HepG2 (cell line): Measurements from ENCODE around the gene DUSP2. TPM values are rescaled to one million over a fixed set of nuclear protein-coding genes. Genes with fewer than 3 reads are reported as not detected.

Source experiments
- ATAC-seq: fragments of 200-7000 bp; cut with Tn5 transposase; 3 replicates; pipeline ENCODE4 v1.9.1; 2020; ENCODE audit warnings: mild to moderate bottlenecking, moderate library complexity
- BruUV-seq: library from RNA; stranded (reverse); fragments of 400-500 nt; replicated peaks from 2 replicates; lab custom pipeline; 2021; lab: Mats Ljungman, UMichigan
- CTCF ChIA-PET: fragments of 300-600 bp; formaldehyde crosslinking; extraction: SDS; loops from one replicate; lab custom pipeline; 2021; ENCODE audit warnings: low total read pairs, inconsistent platforms, low intra/inter-chr PET ratio; lab: Yijun Ruan, JAX
- POLR2A ChIA-PET: fragments of 350-600 bp; sonication (Branson Sonifier 250); formaldehyde crosslinking; loops from one replicate; lab custom pipeline; 2020; ENCODE audit warnings: antibody characterized with exemption, inconsistent platforms; lab: Yijun Ruan, JAX
- DNase-seq: peaks from one replicate; pipeline ENCODE4 v3.0.0-alpha.2; 2015; ENCODE audit warnings: low spot score
- FAIRE-seq: peaks from 3 replicates; lab custom pipeline; 2011; peaks lifted over from hg19 to GRCh38; lab: Jason Lieb, UNC
- H2AFZ ChIP-seq: one replicate; pipeline ENCODE4 v1.6.1; 2011; ENCODE audit warnings: low read length, inconsistent platforms
- H3K27ac ChIP-seq: fragments of 300-600 bp; 3 replicates; pipeline ENCODE4 v1.8.0; 2011; ENCODE audit warnings: mixed run types, mild to moderate bottlenecking, mixed read lengths, low read length, inconsistent platforms; ENCODE audit not compliant: insufficient read depth; ENCODE audit errors: extremely low read length
- H3K27me3 ChIP-seq, 2 experiments: fragments of 200-600 bp in 1 of 2; 2 replicates in 1 of 2; 3 replicates in 1 of 2; pipeline versions ENCODE4 v1.6.0 to v1.8.0; 2011; ENCODE audit warnings: low read length in 2 of 2, mild to moderate bottlenecking in 2 of 2, moderate library complexity in 2 of 2, inconsistent platforms in 1 of 2; ENCODE audit not compliant: insufficient read depth in 2 of 2, control insufficient read depth in 1 of 2
- H3K36me3 ChIP-seq, 2 experiments: fragments of 200-600 bp in 1 of 2; replicated peaks in 1 of 2; 2 replicates in 1 of 2; 3 replicates in 1 of 2; pipeline versions ENCODE4 v1.5.1 to v1.8.0; 2011; ENCODE audit warnings: low read length in 2 of 2, inconsistent platforms in 1 of 2; ENCODE audit not compliant: insufficient read depth in 2 of 2, control insufficient read depth in 1 of 2
- H3K4me1 ChIP-seq: 2 replicates; pipeline ENCODE4 v1.5.1; 2012; ENCODE audit warnings: low read length, inconsistent platforms; ENCODE audit not compliant: insufficient read depth
- H3K4me2 ChIP-seq: 2 replicates; pipeline ENCODE4 v1.6.0; 2011; ENCODE audit warnings: low read depth, low read length, inconsistent platforms
- H3K4me3 ChIP-seq, 3 experiments: fragments of 200-600 bp in 1 of 3; sonication (generic), shearing (Covaris generic) in 1 of 3; replicated peaks in 1 of 3; 2 replicates each; pipeline ENCODE4 v1.5.1; 2011 to 2016; ENCODE audit warnings: low read length in 3 of 3, inconsistent platforms in 2 of 3, low read depth in 2 of 3, mild to moderate bottlenecking in 2 of 3, control low read depth in 1 of 3, mixed read lengths in 1 of 3; ENCODE audit not compliant: insufficient read depth in 1 of 3
- H3K79me2 ChIP-seq: one replicate; pipeline ENCODE4 v1.6.1; 2011; ENCODE audit warnings: low read length, inconsistent platforms; ENCODE audit not compliant: insufficient read depth
- H3K9ac ChIP-seq: 2 replicates; pipeline ENCODE4 v1.6.0; 2011; ENCODE audit warnings: mild to moderate bottlenecking, low read depth, low read length, inconsistent platforms; ENCODE audit not compliant: insufficient read depth
- H3K9me3 ChIP-seq: 2 replicates; pipeline ENCODE4 v1.5.1; 2012; ENCODE audit warnings: mild to moderate bottlenecking, low read length
- H4K20me1 ChIP-seq: 2 replicates; pipeline ENCODE4 v1.6.0; 2011; ENCODE audit warnings: inconsistent platforms, mild to moderate bottlenecking, low read length, moderate library complexity; ENCODE audit not compliant: insufficient read depth
- EEA1 ChIP-seq: sonication (generic); formaldehyde crosslinking; IDR thresholded peaks from 2 replicates; pipeline ENCODE4 v1.5.1; 2020; ENCODE audit warnings: mild to moderate bottlenecking, missing genetic modification reagents, borderline replicate concordance
- HMG20B ChIP-seq: conservative IDR thresholded peaks from 2 replicates; pipeline ENCODE4 v1.6.1; 2016; ENCODE audit warnings: missing genetic modification reagents, missing compliant biosample characterization
- MBD4 ChIP-seq: IDR thresholded peaks from 2 replicates; pipeline ENCODE4 v1.6.1; 2012; ENCODE audit warnings: low read length, inconsistent platforms, borderline replicate concordance
- MYC ChIP-seq: sonication (generic); formaldehyde crosslinking; IDR thresholded peaks from 2 replicates; pipeline ENCODE4 v1.9.0; 2021; ENCODE audit warnings: missing genetic modification reagents, borderline replicate concordance
- ONECUT2 ChIP-seq: sonication (generic); formaldehyde crosslinking; IDR thresholded peaks from 2 replicates; pipeline ENCODE4 v1.4.0; 2020; ENCODE audit warnings: missing genetic modification reagents
- SIX1 ChIP-seq: sonication (generic); formaldehyde crosslinking; IDR thresholded peaks from 2 replicates; pipeline ENCODE4 v1.4.0; 2020; ENCODE audit warnings: missing genetic modification reagents, borderline replicate concordance
- ZNF230 ChIP-seq: sonication (generic); formaldehyde crosslinking; IDR thresholded peaks from 2 replicates; pipeline ENCODE4 v1.4.0; 2020; ENCODE audit warnings: mild to moderate bottlenecking, missing genetic modification reagents
- ZNF468 ChIP-seq: sonication (generic); formaldehyde crosslinking; IDR thresholded peaks from 2 replicates; pipeline ENCODE4 v1.8.0; 2022; ENCODE audit warnings: mild to moderate bottlenecking, moderate library complexity, missing genetic modification reagents
- ZNF564 ChIP-seq: sonication (generic); formaldehyde crosslinking; IDR thresholded peaks from 2 replicates; pipeline ENCODE4 v1.8.1; 2023; ENCODE audit warnings: mild to moderate bottlenecking, missing genetic modification reagents
- ZNF761 ChIP-seq: sonication (generic); formaldehyde crosslinking; conservative IDR thresholded peaks from 2 replicates; pipeline ENCODE4 v1.4.0; 2020; ENCODE audit warnings: mild to moderate bottlenecking, missing genetic modification reagents
- WGBS: methylation state at CpG from one replicate; pipeline ENCODE4 v1.1.6; 2017; ENCODE audit warnings: low lambda C conversion rate; 5-methylcytosine and 5-hydroxymethylcytosine counted together
- in situ Hi-C: cut with HindIII; loops from 2 replicates; pipeline ENCODE4 v1.10.0; 2017; ENCODE audit warnings: low pct_unique_long_range_greater_than_20kb; ENCODE audit not compliant: extremely low pct_ligation_motif_present
- intact Hi-C: fragments of 100-400 bp; cut with micrococcal nuclease; formaldehyde crosslinking; loops from one replicate; pipeline ENCODE4 v1.10.0; 2022; ENCODE audit not compliant: unreplicated experiment
- polyA plus RNA-seq, 8 experiments: library from polyadenylated mRNA; depleted of rRNA in 3 of 8; stranded (reverse) in 7 of 8; unstranded in 1 of 8; fragments of >200 nt; fragmentation: Illumina TruSeq in 4 of 8; extraction: Trizol in 4 of 8; gene quantifications; 2 replicates each; pipeline versions ENCODE4 v1.2.1 to v1.2.3, GENCODE V29; 2011 to 2016; ENCODE audit warnings: low read depth in 4 of 8, missing spikeins in 1 of 8, mixed read lengths in 1 of 8; ENCODE audit not compliant: insufficient read depth in 1 of 8
- total RNA-seq, 5 experiments: library from RNA; depleted of rRNA; stranded (reverse); fragments of >200 nt; fragmentation: Illumina TruSeq; extraction: Trizol; gene quantifications; 2 replicates each; pipeline ENCODE4 v1.2.3, GENCODE V29; 2016; ENCODE audit warnings: low read depth in 1 of 5
- TF ChIP-seq, protein P1 (sequence below): sonication (generic); formaldehyde crosslinking; IDR thresholded peaks from 2 replicates; pipeline ENCODE4; 2020; ENCODE audit warnings: missing genetic modification reagents, mild to moderate bottlenecking, borderline replicate concordance
- TF ChIP-seq, protein P2 (sequence below): IDR thresholded peaks from 2 replicates; pipeline ENCODE4 v1.6.1; 2016; ENCODE audit warnings: low read depth
- TF ChIP-seq, protein P3 (sequence below): IDR thresholded peaks from 2 replicates; pipeline ENCODE4 v1.6.1; 2012; ENCODE audit warnings: inconsistent platforms
- TF ChIP-seq, protein P4 (sequence below): IDR thresholded peaks from 2 replicates; pipeline ENCODE4 v1.6.1; 2016

Gene DUSP2
- total and polyA plus RNA-seq, 2 of the 13 experiments (the other 11 are each of a cell fraction or from before 2014, with no cell fraction given) = not detected

DNA sequence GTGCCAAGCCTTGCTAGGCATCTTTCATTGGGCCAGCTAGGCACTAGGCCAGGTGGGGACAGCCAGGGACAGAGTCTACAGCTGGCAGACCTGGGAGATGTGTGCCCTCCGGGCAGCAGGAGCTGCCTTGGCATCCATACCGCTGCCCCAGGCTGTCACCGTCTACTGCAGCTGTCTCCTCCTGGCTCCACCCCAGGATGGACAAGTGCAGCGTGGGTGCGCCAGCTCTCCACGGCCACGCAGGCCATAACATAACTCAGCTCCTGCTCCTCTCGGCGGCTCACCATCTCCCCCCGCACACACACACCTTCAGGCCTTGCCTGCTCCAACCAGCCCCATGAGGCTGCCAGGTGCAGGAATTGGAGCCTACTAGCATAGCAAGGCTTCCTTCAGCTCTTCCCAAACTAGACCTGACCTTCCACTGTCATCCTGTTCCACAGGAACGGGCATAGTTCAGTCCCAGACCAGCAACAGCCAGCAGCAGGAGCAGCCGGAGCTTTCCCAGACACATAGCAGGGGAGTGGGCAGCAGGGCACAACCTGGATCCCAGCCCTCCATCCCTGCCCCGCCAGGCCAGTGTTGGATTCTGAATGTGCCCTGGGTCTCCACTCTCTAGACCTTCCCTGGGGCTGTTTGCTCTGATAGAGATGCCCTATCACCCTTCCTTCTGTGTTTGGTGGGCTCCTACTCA is 26.4 kb downstream of the DUSP2 start (continued):
- TF ChIP-seq, protein P1, sequence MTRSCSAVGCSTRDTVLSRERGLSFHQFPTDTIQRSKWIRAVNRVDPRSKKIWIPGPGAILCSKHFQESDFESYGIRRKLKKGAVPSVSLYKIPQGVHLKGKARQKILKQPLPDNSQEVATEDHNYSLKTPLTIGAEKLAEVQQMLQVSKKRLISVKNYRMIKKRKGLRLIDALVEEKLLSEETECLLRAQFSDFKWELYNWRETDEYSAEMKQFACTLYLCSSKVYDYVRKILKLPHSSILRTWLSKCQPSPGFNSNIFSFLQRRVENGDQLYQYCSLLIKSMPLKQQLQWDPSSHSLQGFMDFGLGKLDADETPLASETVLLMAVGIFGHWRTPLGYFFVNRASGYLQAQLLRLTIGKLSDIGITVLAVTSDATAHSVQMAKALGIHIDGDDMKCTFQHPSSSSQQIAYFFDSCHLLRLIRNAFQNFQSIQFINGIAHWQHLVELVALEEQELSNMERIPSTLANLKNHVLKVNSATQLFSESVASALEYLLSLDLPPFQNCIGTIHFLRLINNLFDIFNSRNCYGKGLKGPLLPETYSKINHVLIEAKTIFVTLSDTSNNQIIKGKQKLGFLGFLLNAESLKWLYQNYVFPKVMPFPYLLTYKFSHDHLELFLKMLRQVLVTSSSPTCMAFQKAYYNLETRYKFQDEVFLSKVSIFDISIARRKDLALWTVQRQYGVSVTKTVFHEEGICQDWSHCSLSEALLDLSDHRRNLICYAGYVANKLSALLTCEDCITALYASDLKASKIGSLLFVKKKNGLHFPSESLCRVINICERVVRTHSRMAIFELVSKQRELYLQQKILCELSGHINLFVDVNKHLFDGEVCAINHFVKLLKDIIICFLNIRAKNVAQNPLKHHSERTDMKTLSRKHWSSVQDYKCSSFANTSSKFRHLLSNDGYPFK (CRISPR knock-in tag) = no peak

DNA sequence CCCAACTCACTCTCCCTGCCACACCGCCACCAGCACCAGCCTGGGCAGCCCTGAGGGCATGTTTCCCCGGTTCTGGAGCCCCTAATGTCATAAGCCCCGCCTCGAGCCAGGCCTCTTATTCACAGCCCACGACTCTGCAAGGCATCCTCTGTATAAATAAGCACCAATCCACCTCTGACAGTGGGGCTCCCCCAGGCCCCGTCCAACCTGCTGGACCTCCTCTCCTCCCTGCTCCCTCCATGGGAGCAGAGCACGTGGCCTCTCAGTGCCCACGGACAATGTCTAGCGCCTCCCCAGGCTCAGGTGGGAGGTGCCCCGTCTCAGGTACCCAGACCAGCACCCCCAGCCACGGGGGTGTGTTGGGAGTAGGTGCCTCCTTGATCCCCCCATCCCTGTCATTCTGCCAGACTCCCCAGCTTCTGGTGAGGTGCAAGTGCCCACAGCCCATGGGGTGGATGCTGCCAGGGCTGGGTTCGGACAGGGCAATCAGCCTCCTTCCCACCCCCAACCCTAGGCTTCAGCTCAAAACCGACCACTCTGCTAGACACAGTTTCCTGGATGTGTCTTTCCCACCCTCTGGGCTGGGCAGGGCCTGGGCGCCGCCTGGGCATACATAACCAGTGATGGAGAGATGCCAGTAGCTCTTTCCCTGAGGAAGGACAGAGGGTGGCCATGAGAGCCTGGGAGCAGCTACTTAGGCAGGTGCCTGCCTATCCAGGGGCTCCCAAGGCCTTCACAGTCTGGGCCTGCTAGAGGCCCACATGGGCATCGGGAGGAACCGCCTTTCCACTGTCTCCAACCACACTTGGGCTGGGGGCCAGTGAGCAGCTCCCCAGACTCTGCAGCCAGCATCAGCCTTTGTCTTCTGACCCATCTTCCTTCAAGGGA is 27.3 kb downstream of the DUSP2 start:
- Histone ChIP-seq H3K36me3 (no peaks in the 10 kb centered on the region), H3K4me2 (no peak overlapping the region), H2AFZ (no peak overlapping the region), H3K4me1 (peaks cover 13% of the 10 kb centered on the region; the same call in 1 of the 2 replicates), H4K20me1 (no peaks in the 10 kb centered on the region), H3K4me3 (no peak overlapping the region), H3K9ac (no peak overlapping the region), H3K79me2 (no peaks in the 10 kb centered on the region), H3K27me3 (peaks cover 26 to 80% of the 10 kb centered on the region in 2 experiments), H3K27ac (no peak overlapping the region), H3K9me3 (no peaks in the 10 kb centered on the region)
- FAIRE-seq (no peak), DNase-seq (no peak), ATAC-seq (peak; percentile 24)
- WGBS = 24% methylated on average over 14 of the region's 17 CpGs
- POLR2A ChIA-PET = no interaction called here
- in situ Hi-C loops = loop anchor here (25.0 kb wide), 2 partner anchors 106 to 281 kb away; no protein-coding TSS in a partner anchor
- BruUV-seq = no TSS peak
- intact Hi-C loops = loop anchor here (10.0 kb wide), 2 partner anchors 53 to 93 kb away; no protein-coding TSS in a partner anchor
- CTCF ChIA-PET = interaction anchor here (1.0 to 2.4 kb wide), 5 partner anchors 10 to 125 kb away, joined by 3 to 13 read pairs (median 3); no protein-coding TSS in a partner anchor
- TF ChIP-seq EEA1 (no peak), MYC (CRISPR knock-in tag) (peak; percentile 74), SIX1 (CRISPR knock-in tag) (no peak), HMG20B (CRISPR knock-in tag) (no peak), MBD4 (no peak), ZNF761 (CRISPR knock-in tag) (no peak), ONECUT2 (CRISPR knock-in tag) (no peak), ZNF468 (CRISPR knock-in tag) (no peak), ZNF564 (CRISPR knock-in tag) (no peak), ZNF230 (CRISPR knock-in tag) (no peak)
- TF ChIP-seq, protein P2, sequence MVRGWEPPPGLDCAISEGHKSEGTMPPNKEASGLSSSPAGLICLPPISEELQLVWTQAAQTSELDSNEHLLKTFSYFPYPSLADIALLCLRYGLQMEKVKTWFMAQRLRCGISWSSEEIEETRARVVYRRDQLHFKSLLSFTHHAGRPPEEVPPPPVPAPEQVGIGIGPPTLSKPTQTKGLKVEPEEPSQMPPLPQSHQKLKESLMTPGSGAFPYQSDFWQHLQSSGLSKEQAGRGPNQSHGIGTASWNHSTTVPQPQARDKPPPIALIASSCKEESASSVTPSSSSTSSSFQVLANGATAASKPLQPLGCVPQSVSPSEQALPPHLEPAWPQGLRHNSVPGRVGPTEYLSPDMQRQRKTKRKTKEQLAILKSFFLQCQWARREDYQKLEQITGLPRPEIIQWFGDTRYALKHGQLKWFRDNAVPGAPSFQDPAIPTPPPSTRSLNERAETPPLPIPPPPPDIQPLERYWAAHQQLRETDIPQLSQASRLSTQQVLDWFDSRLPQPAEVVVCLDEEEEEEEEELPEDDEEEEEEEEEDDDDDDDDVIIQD = no peak
- TF ChIP-seq, protein P3, sequence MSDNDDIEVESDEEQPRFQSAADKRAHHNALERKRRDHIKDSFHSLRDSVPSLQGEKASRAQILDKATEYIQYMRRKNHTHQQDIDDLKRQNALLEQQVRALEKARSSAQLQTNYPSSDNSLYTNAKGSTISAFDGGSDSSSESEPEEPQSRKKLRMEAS = peak; percentile 71
- TF ChIP-seq, protein P4, sequence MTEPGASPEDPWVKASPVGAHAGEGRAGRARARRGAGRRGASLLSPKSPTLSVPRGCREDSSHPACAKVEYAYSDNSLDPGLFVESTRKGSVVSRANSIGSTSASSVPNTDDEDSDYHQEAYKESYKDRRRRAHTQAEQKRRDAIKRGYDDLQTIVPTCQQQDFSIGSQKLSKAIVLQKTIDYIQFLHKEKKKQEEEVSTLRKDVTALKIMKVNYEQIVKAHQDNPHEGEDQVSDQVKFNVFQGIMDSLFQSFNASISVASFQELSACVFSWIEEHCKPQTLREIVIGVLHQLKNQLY (CRISPR knock-in tag) = no peak
